Right atrium auricular region (tissue), 2 donors: ENCODE measurements around the gene CDH9. TPM values are rescaled to one million over a fixed set of nuclear protein-coding genes. Genes with fewer than 3 reads are reported as not detected.

Experiments
- DNase-seq: peaks from one replicate; pipeline ENCODE4 v3.0.0-alpha.2; 2019; ENCODE audit warnings: low spot score
- H3K27ac ChIP-seq, 2 donors: fragments of 200-600 bp; sonication (generic); 1 replicate in 1 of 2; 2 replicates in 1 of 2; pipeline ENCODE4 v1.5.1; 2016 to 2019
- H3K27me3 ChIP-seq, 2 donors: fragments of 200-600 bp; sonication (generic); one replicate each; pipeline versions ENCODE4 v1.5.1 to v1.6.0; 2017 to 2019
- H3K36me3 ChIP-seq: fragments of 200-600 bp; sonication (generic); one replicate; pipeline ENCODE4 v1.5.1; 2016
- H3K4me1 ChIP-seq, 2 donors: fragments of 200-600 bp; sonication (generic); one replicate each; pipeline versions ENCODE4 v1.5.1 to v1.6.0; 2017 to 2019
- H3K4me3 ChIP-seq, 2 donors: fragments of 200-600 bp; sonication (generic); 1 replicate in 1 of 2; 2 replicates in 1 of 2; pipeline ENCODE4 v1.5.1; 2017 to 2019; ENCODE audit warnings: mild to moderate bottlenecking in 1 of 2, moderate library complexity in 1 of 2
- H3K9me3 ChIP-seq, 2 donors: fragments of 200-600 bp; sonication (generic); one replicate each; pipeline ENCODE4 v1.5.1; 2019
- CTCF ChIP-seq, 2 donors: fragments of 200-600 bp; sonication (generic); IDR thresholded peaks; one replicate each; pipeline ENCODE4 v1.5.1; 2019; ENCODE audit warnings: antibody characterized with exemption in 2 of 2
- total RNA-seq, 2 donors: library from RNA; depleted of rRNA; stranded (reverse); fragments of >200 nt; gene quantifications; one replicate each; pipeline ENCODE4 v1.1.0, GENCODE V29; 2016

The CDH9 gene
- total RNA-seq, 2 donors from 2014 or later, result not detected

GRCh38 chr5:26955161-26955560 is 83.2 kb downstream of the CDH9 start:
- TF ChIP-seq CTCF (IDR thresholded peaks at IDR 0.05), result no peak
- H3K36me3 ChIP-seq, result no peaks in the 10 kb centered on the region
- no peak for DNase-seq

GRCh38 chr5:26948921-26949320 is 89.5 kb downstream of the CDH9 start:
- no peak overlapping the region for H3K27ac ChIP-seq
- TF ChIP-seq CTCF (IDR thresholded peaks at IDR 0.05), result no peak
- H3K4me1 ChIP-seq, result no peaks in the 10 kb centered on the region
- DNase-seq, result no peak
- H3K36me3 ChIP-seq, result no peaks in the 10 kb centered on the region
- H3K27me3 ChIP-seq, result no peaks in the 10 kb centered on the region
- H3K9me3 ChIP-seq, result no peaks in the 10 kb centered on the region
- no peak overlapping the region for H3K4me3 ChIP-seq

More at GRCh38 chr5:26955161-26955560, 83.2 kb downstream of the CDH9 start:
- no peaks in the 10 kb centered on the region for H3K9me3 ChIP-seq
- H3K27ac ChIP-seq, result no peak overlapping the region
- no peaks in the 10 kb centered on the region for H3K4me1 ChIP-seq
- no peaks in the 10 kb centered on the region for H3K27me3 ChIP-seq
- no peak overlapping the region for H3K4me3 ChIP-seq

GRCh38 chr5:26945901-26946300 is 92.5 kb downstream of the CDH9 start:
- H3K36me3 ChIP-seq, result no peaks in the 10 kb centered on the region
- no peak for TF ChIP-seq CTCF (IDR thresholded peaks at IDR 0.05)
- H3K4me1 ChIP-seq, result no peaks in the 10 kb centered on the region
- H3K9me3 ChIP-seq, result no peaks in the 10 kb centered on the region
- DNase-seq, result no peak
- H3K27me3 ChIP-seq, result no peaks in the 10 kb centered on the region
- H3K4me3 ChIP-seq, result no peak overlapping the region
- H3K27ac ChIP-seq, result no peak overlapping the region

GRCh38 chr5:26942481-26942880 is 95.9 kb downstream of the CDH9 start:
- Histone ChIP-seq H3K4me3 (no peak overlapping the region), H3K27ac (no peak overlapping the region), H3K4me1 (no peaks in the 10 kb centered on the region), H3K9me3 (no peaks in the 10 kb centered on the region), H3K27me3 (no peaks in the 10 kb centered on the region), H3K36me3 (no peaks in the 10 kb centered on the region)
- no peak for TF ChIP-seq CTCF (IDR thresholded peaks at IDR 0.05)
- no peak for DNase-seq

GRCh38 chr5:26940994-26941393 is 97.4 kb downstream of the CDH9 start:
- no peak for DNase-seq
- no peak for TF ChIP-seq CTCF (IDR thresholded peaks at IDR 0.05)
- Histone ChIP-seq H3K27ac (no peak overlapping the region), H3K4me3 (no peak overlapping the region), H3K36me3 (no peaks in the 10 kb centered on the region), H3K9me3 (no peaks in the 10 kb centered on the region), H3K27me3 (no peaks in the 10 kb centered on the region), H3K4me1 (no peaks in the 10 kb centered on the region)

GRCh38 chr5:26932238-26932637 is 106.1 kb downstream of the CDH9 start:
- TF ChIP-seq CTCF (IDR thresholded peaks at IDR 0.05), result no peak

More at GRCh38 chr5:26932238-26932637, 106.1 kb downstream of the CDH9 start:
- DNase-seq, result no peak
- H3K4me1 ChIP-seq, result no peaks in the 10 kb centered on the region
- H3K27me3 ChIP-seq, result no peaks in the 10 kb centered on the region
- H3K36me3 ChIP-seq, result no peaks in the 10 kb centered on the region
- no peak overlapping the region for H3K4me3 ChIP-seq
- no peaks in the 10 kb centered on the region for H3K9me3 ChIP-seq
- H3K27ac ChIP-seq, result no peak overlapping the region
